CMK (cell line): ENCODE measurements around the gene FBXO46.
"Not testable (repeated sequence)": the region's sequence is repeated elsewhere in the genome, so short reads cannot be mapped to it uniquely, and the experiment has no call there.

Experiments
- DNase-seq: peaks from one replicate; pipeline ENCODE4 v3.0.0-alpha.2; 2010; ENCODE audit warnings: low read depth

The FBXO46 gene

GRCh38 chr19:45720065-45720464, 10.6 kb downstream of the FBXO46 start:
- not testable (repeated sequence) for DNase-seq

GRCh38 chr19:45717983-45718650, 12.6 kb downstream of the FBXO46 start:
- no peak for DNase-seq

- peak; percentile 100 for DNase-seq
These were observed 13.3 kb downstream of the FBXO46 start for GRCh38 chr19:45717131-45717982.

GRCh38 chr19:45716359-45717130, 14.2 kb downstream of the FBXO46 start:
- no peak for DNase-seq

- DNase-seq, result no peak
These were observed 15.6 kb downstream of the FBXO46 start for GRCh38 chr19:45715139-45715538.

GRCh38 chr19:45713141-45713540, 17.6 kb downstream of the FBXO46 start:
- no peak for DNase-seq

GRCh38 chr19:45712699-45713067, 18.0 kb downstream of the FBXO46 start:
- no peak for DNase-seq

GRCh38 chr19:45711851-45712698, 18.6 kb downstream of the FBXO46 start:
- no peak for DNase-seq

- no peak for DNase-seq
These were observed 20.2 kb downstream of the FBXO46 start for GRCh38 chr19:45710356-45711130.

- no peak for DNase-seq
These were observed 24.8 kb downstream of the FBXO46 start for GRCh38 chr19:45705710-45706415.

- DNase-seq, result no peak
These were observed 25.6 kb downstream of the FBXO46 start for GRCh38 chr19:45705115-45705514.

GRCh38 chr19:45701676-45702075, 29.0 kb downstream of the FBXO46 start:
- no peak for DNase-seq

- no peak for DNase-seq
These were observed 37.4 kb downstream of the FBXO46 start for GRCh38 chr19:45693106-45693788.

- peak; percentile 98 for DNase-seq
These were observed 38.2 kb downstream of the FBXO46 start, which contains the start of gene QPCTL for GRCh38 chr19:45692187-45693105. Gene QPCTL, plus strand, starts transcription at chr19:45692666. Its CDS starts 38 bp downstream, at chr19:45692704.

- DNase-seq, result peak; percentile 91
These were observed 39.0 kb downstream of the FBXO46 start, which contains the start of gene SNRPD2 for GRCh38 chr19:45691516-45692186. Gene SNRPD2, minus strand, starts transcription at chr19:45691953. Its CDS starts 65 bp downstream, at chr19:45691888.

GRCh38 chr19:45687599-45687998, 43.1 kb downstream of the FBXO46 start:
- DNase-seq, result no peak

- DNase-seq, result not testable (repeated sequence)
These were observed 45.7 kb downstream of the FBXO46 start for GRCh38 chr19:45685045-45685444.

GRCh38 chr19:45682908-45683307, 47.8 kb downstream of the FBXO46 start:
- no peak for DNase-seq
